Measurements from ENCODE around the gene FBXO31. TPM values are rescaled to one million over a fixed set of nuclear protein-coding genes. Genes with fewer than 3 reads are reported as not detected.

The FBXO31 gene
- total and polyA plus RNA-seq, 2 donors (not counting 3 experiments of a cell fraction or from before 2014, with no cell fraction given) = 17.1 to 31.8 TPM

- Histone ChIP-seq H3K79me2 (ENCODE audit: control insufficient read depth, insufficient read depth, low read length) (no peaks in the 10 kb centered on the region), H3K27ac (ENCODE audit: insufficient read depth, low read depth, low read length) (no peak overlapping the region), H3K4me2 (ENCODE audit: insufficient read depth, low read length) (no peak overlapping the region), H3K36me3 (ENCODE audit: control insufficient read depth in 2 of 2, extremely low read depth in 1 of 2, insufficient read depth in 2 of 2, low read length in 2 of 2) (no peaks in the 10 kb centered on the region), H3K9me3 (replicated peaks; ENCODE audit: control insufficient read depth, insufficient read depth, low read length) (no peaks in the 10 kb centered on the region), H2AFZ (ENCODE audit: low read depth, low read length) (no peak overlapping the region), H3K4me1 (ENCODE audit: control insufficient read depth, extremely low read depth, insufficient read depth, low read length) (no peaks in the 10 kb centered on the region), H3K27me3 (ENCODE audit: control insufficient read depth in 2 of 2, insufficient read depth in 2 of 2, low read length in 2 of 2) (no peaks in the 10 kb centered on the region), H4K20me1 (replicated peaks; ENCODE audit: control insufficient read depth, extremely low read depth, insufficient read depth, low read length) (no peaks in the 10 kb centered on the region), H3K9ac (replicated peaks; ENCODE audit: extremely low read depth, insufficient read depth, low read length) (no peak overlapping the region), H3K4me3 (replicated peaks in 1 of 3; ENCODE audit: insufficient read depth in 1 of 3, low read depth in 1 of 3, low read length in 3 of 3) (no peak overlapping the region), H3K9me1 (replicated peaks; ENCODE audit: control insufficient read depth, extremely low read depth, insufficient read depth, low read length) (no peaks in the 10 kb centered on the region)
- POLR2A ChIA-PET = no interaction called here
- no peak for DNase-seq (ENCODE audit: low read depth, low spot score)
- no TSS peak for BruUV-seq (replicated peaks)
- TF ChIP-seq CTCF (IDR thresholded peaks at IDR 0.05; ENCODE audit: extremely low read depth in 1 of 2, insufficient read depth in 1 of 2, low read depth in 1 of 2, low read length in 2 of 2) (no peak), GATA2 (IDR thresholded peaks at IDR 0.05; ENCODE audit: insufficient read depth, insufficient read length, low read depth, low read length) (no peak), MYC (IDR thresholded peaks at IDR 0.05; ENCODE audit: low read depth, low read length) (no peak), POLR2AphosphoS5 (IDR thresholded peaks at IDR 0.05; ENCODE audit: insufficient read depth, low read depth, low read length) (no peak), POLR2A (IDR thresholded peaks at IDR 0.05; ENCODE audit: low read depth, low read length) (no peak), FOS (IDR thresholded peaks at IDR 0.05; ENCODE audit: borderline replicate concordance, insufficient read depth, low read length) (no peak), MAX (IDR thresholded peaks at IDR 0.05; ENCODE audit: insufficient read depth, insufficient read length) (no peak), JUN (IDR thresholded peaks at IDR 0.05; ENCODE audit: borderline replicate concordance, insufficient read depth, insufficient read length, low read depth) (no peak), EZH2 (IDR thresholded peaks at IDR 0.05; ENCODE audit: borderline replicate concordance, low read depth, low read length, severe bottlenecking) (no peak)
- dilution Hi-C loops (cut with MboI; ENCODE audit: extremely low pct_ligation_motif_present, low sequenced_read_pairs) = no loop called here
- intact Hi-C loops (cut with micrococcal nuclease) = no loop called here
- no peak for FAIRE-seq
- CTCF ChIA-PET = interaction anchor here (0.6 to 2.6 kb wide), 2 partner anchors 14 kb away, joined by 3 to 13 read pairs; no protein-coding TSS in a partner anchor
These were observed 99.4 kb downstream of the FBXO31 start for GRCh38 chr16:87284183-87284582.

Measured in endothelial cell of umbilical vein (primary cell).